ENCODE results near the gene ADORA1. TPM values are rescaled to one million over a fixed set of nuclear protein-coding genes. Genes with fewer than 3 reads are reported as not detected.

Gene ADORA1
- total RNA-seq, 2 experiments from 2014 or later, result not detected

DNA sequence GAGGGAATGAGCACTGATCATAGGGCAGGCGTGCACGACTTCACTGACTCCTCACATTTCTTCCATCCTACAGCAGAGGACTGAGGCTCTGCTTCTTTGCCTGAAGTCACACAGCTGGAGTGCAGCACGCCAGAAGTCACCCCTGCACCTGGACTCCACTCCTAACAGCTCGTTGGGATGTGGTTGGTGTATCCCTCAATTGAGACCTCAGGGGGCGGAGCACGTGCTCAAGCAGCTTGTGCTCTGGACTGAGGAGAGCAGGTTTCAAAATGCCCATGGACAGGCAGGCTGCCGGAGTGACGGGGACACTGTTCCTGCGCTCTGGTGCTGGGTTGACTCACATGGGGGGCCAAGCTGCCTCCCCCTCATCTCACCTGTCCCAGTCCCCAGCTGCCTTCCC lies 88.0 kb downstream of the ADORA1 start:
- no peak for DNase-seq (ENCODE audit: low spot score)
- H3K79me2 ChIP-seq (ENCODE audit: insufficient read depth, low read depth, low read length), result no peaks in the 10 kb centered on the region
- CTCF ChIA-PET (ENCODE audit: unreplicated experiment), result interaction anchor here (0.6 to 1.3 kb wide), 2 partner anchors 127 to 175 kb away, joined by 4 to 7 read pairs; no protein-coding TSS in a partner anchor
- no peaks in the 10 kb centered on the region for H3K9me2 ChIP-seq (ENCODE audit: insufficient read depth, low read length)
- no peak overlapping the region for H2AFZ ChIP-seq (ENCODE audit: low read length)
- H3K9me3 ChIP-seq (ENCODE audit: low read length), result no peaks in the 10 kb centered on the region
- TF ChIP-seq, protein P1, sequence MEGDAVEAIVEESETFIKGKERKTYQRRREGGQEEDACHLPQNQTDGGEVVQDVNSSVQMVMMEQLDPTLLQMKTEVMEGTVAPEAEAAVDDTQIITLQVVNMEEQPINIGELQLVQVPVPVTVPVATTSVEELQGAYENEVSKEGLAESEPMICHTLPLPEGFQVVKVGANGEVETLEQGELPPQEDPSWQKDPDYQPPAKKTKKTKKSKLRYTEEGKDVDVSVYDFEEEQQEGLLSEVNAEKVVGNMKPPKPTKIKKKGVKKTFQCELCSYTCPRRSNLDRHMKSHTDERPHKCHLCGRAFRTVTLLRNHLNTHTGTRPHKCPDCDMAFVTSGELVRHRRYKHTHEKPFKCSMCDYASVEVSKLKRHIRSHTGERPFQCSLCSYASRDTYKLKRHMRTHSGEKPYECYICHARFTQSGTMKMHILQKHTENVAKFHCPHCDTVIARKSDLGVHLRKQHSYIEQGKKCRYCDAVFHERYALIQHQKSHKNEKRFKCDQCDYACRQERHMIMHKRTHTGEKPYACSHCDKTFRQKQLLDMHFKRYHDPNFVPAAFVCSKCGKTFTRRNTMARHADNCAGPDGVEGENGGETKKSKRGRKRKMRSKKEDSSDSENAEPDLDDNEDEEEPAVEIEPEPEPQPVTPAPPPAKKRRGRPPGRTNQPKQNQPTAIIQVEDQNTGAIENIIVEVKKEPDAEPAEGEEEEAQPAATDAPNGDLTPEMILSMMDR (conservative IDR thresholded peaks at IDR 0.05; ENCODE audit: low read length), result no peak
- TF ChIP-seq EZH2phosphoT487 (IDR thresholded peaks at IDR 0.05; ENCODE audit: borderline replicate concordance, low read depth, low read length), result no peak
- POLR2A ChIA-PET, result no interaction called here
- H4K20me1 ChIP-seq (ENCODE audit: insufficient read depth, low read length), result no peaks in the 10 kb centered on the region
- no peaks in the 10 kb centered on the region for H3K4me1 ChIP-seq (ENCODE audit: insufficient read depth, low read length, poor library complexity, severe bottlenecking)
- no peaks in the 10 kb centered on the region for H3K36me3 ChIP-seq (ENCODE audit: insufficient read depth, low read length)
- BruUV-seq (replicated peaks), result no TSS peak
- intact Hi-C loops (cut with micrococcal nuclease; ENCODE audit: unreplicated experiment), result no loop called here
- H3K27ac ChIP-seq (ENCODE audit: low read depth, low read length, poor library complexity, severe bottlenecking), result no peak overlapping the region
- H3K4me2 ChIP-seq (ENCODE audit: low read length), result no peak overlapping the region
- H3K4me3 ChIP-seq (ENCODE audit: low read depth, low read length, poor library complexity, severe bottlenecking), result no peak overlapping the region

DNA sequence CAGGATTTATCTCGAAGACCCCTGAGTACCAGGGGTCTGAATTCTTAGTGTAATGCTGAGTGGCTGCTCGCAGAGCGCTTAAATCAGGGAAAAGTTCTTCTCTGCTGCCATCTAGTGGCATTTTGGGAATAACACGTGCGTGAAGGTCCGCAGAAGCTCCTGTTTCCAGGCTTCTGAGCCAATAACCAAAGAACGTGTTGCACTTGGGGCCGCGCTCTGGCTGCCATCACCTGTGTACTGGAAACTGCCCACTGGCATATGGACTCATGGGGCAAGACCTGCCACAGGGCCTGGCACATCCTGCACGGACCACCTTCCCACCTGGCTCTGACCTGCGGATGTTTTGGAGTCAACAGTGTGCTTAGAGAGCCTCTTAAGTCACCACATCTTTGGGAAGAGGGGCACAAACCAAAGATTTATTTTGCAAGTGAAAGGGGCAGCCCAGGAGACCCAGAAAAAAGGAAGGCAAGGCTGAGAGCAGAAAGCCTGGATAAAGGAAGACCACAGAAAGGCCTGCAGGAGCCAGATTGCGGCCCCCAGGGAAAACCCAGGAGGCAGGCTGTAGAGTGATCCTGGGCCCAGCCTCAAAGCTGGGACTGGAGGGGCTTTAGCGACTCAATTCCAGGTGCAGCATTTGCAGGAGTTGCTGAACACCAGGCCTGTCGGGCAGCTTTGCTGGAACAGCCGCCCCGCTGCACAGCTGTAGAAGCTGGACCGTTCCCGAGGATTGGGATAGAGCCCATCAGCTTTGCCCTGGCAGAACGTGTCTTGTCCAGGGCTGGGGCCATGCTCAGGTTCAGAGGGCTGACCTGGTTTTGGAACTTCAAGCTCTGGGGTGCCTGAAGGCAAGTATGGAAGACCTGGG lies 89.0 kb downstream of the ADORA1 start:
- no peak overlapping the region for H3K27ac ChIP-seq (ENCODE audit: low read depth, low read length, poor library complexity, severe bottlenecking)
- H4K20me1 ChIP-seq (ENCODE audit: insufficient read depth, low read length), result no peaks in the 10 kb centered on the region
- no peak overlapping the region for H3K4me2 ChIP-seq (ENCODE audit: low read length)
- no peaks in the 10 kb centered on the region for H3K79me2 ChIP-seq (ENCODE audit: insufficient read depth, low read depth, low read length)
- H3K9me3 ChIP-seq (ENCODE audit: low read length), result no peaks in the 10 kb centered on the region
- no peaks in the 10 kb centered on the region for H3K36me3 ChIP-seq (ENCODE audit: insufficient read depth, low read length)
- peak; percentile 73 for DNase-seq (ENCODE audit: low spot score)
- no TSS peak for BruUV-seq (replicated peaks)
- intact Hi-C loops (cut with micrococcal nuclease; ENCODE audit: unreplicated experiment), result loop anchor here (1.0 to 2.0 kb wide), 2 partner anchors 50 to 177 kb away; no protein-coding TSS in a partner anchor
- no peak overlapping the region for H2AFZ ChIP-seq (ENCODE audit: low read length)
- no peaks in the 10 kb centered on the region for H3K4me1 ChIP-seq (ENCODE audit: insufficient read depth, low read length, poor library complexity, severe bottlenecking)
- TF ChIP-seq EZH2phosphoT487 (IDR thresholded peaks at IDR 0.05; ENCODE audit: borderline replicate concordance, low read depth, low read length), result no peak
- TF ChIP-seq, protein P1 (conservative IDR thresholded peaks at IDR 0.05; ENCODE audit: low read length), result peak; percentile 88
- H3K9me2 ChIP-seq (ENCODE audit: insufficient read depth, low read length), result no peaks in the 10 kb centered on the region
- CTCF ChIA-PET (ENCODE audit: unreplicated experiment), result interaction anchor here (1.2 to 1.3 kb wide), 3 partner anchors 50 to 177 kb away, joined by 3 to 9 read pairs (median 7); no protein-coding TSS in a partner anchor
- POLR2A ChIA-PET, result no interaction called here
- no peak overlapping the region for H3K4me3 ChIP-seq (ENCODE audit: low read depth, low read length, poor library complexity, severe bottlenecking)

Other genes starting within 250 kb of the ADORA1 start
- gene RABIF, start 238.6 kb upstream of the ADORA1 start, total RNA-seq (2014; rRNA removed; shearing (Covaris generic)), result 5.2 and 7.8 TPM in 2 replicates
- gene RABIF, start 238.6 kb upstream of the ADORA1 start, total RNA-seq (2022), result 7.8 and 8.8 TPM in 2 replicates
- gene KLHL12, start 200.5 kb upstream of the ADORA1 start, total RNA-seq (2014; rRNA removed; shearing (Covaris generic)), result 33.9 and 35.7 TPM in 2 replicates
- gene KLHL12, start 200.5 kb upstream of the ADORA1 start, total RNA-seq (2022), result 46.2 and 46.5 TPM in 2 replicates
- gene ADIPOR1, start 169.4 kb upstream of the ADORA1 start, total RNA-seq (2014; rRNA removed; shearing (Covaris generic)), result 49.4 and 55.2 TPM in 2 replicates
- 55.0 and 57.4 TPM in 2 replicates for gene ADIPOR1, start 169.4 kb upstream of the ADORA1 start, total RNA-seq (2022)
- gene CYB5R1, start 160.5 kb upstream of the ADORA1 start, total RNA-seq (2014; rRNA removed; shearing (Covaris generic)), result 12.8 and 14.5 TPM in 2 replicates
- gene CYB5R1, start 160.5 kb upstream of the ADORA1 start, total RNA-seq (2022), result 19.3 and 22.2 TPM in 2 replicates
- 92.4 and 99.3 TPM in 2 replicates for gene TMEM183A, start 120.4 kb upstream of the ADORA1 start, total RNA-seq (2014; rRNA removed; shearing (Covaris generic))
- gene TMEM183A, start 120.4 kb upstream of the ADORA1 start, total RNA-seq (2022), result 75.5 and 83.9 TPM in 2 replicates
- 0.03 and 0.93 TPM in 2 replicates for gene PPFIA4, start 101.2 kb upstream of the ADORA1 start, total RNA-seq (2014; rRNA removed; shearing (Covaris generic))
- gene PPFIA4, start 101.2 kb upstream of the ADORA1 start, total RNA-seq (2022), result 0.55 and 2.7 TPM in 2 replicates
- gene MYOG, start 41.7 kb upstream of the ADORA1 start, total RNA-seq (2014; rRNA removed; shearing (Covaris generic)), result not detected in 2 replicates
- not detected in 2 replicates for gene MYOG, start 41.7 kb upstream of the ADORA1 start, total RNA-seq (2022)
- not detected in 2 replicates for gene MYBPH, start 48.1 kb downstream of the ADORA1 start, total RNA-seq (2014; rRNA removed; shearing (Covaris generic))
- gene MYBPH, start 48.1 kb downstream of the ADORA1 start, total RNA-seq (2022), result not detected in 2 replicates
- not detected in 2 replicates for gene CHI3L1, start 59.0 kb downstream of the ADORA1 start, total RNA-seq (2014; rRNA removed; shearing (Covaris generic))
- gene CHI3L1, start 59.0 kb downstream of the ADORA1 start, total RNA-seq (2022), result not detected in 2 replicates
- 1.9 TPM in 2 replicates for gene CHIT1, start 101.9 kb downstream of the ADORA1 start, total RNA-seq (2014; rRNA removed; shearing (Covaris generic))
- gene CHIT1, start 101.9 kb downstream of the ADORA1 start, total RNA-seq (2022), result 3.6 and 4.6 TPM in 2 replicates
- 146 and 156 TPM in 2 replicates for gene BTG2, start 177.8 kb downstream of the ADORA1 start, total RNA-seq (2014; rRNA removed; shearing (Covaris generic))
- gene BTG2, start 177.8 kb downstream of the ADORA1 start, total RNA-seq (2022), result 99.5 and 102 TPM in 2 replicates
- gene FMOD, start 223.4 kb downstream of the ADORA1 start, total RNA-seq (2014; rRNA removed; shearing (Covaris generic)), result 0.05 TPM in 1 of 2 replicates, not detected in the other
- gene FMOD, start 223.4 kb downstream of the ADORA1 start, total RNA-seq (2022), result not detected in 2 replicates